Urothelium cell line (cell line): ENCODE results near the gene DUSP22.
"Not testable (repeated sequence)": the region's sequence is repeated elsewhere in the genome, so short reads cannot be mapped to it uniquely, and the experiment has no call there.

Source experiments
- DNase-seq: peaks from one replicate; pipeline ENCODE4 v3.0.0; 2011; ENCODE audit warnings: low spot score, mixed read lengths
- FAIRE-seq: peaks from 2 replicates; lab custom pipeline; 2011; peaks lifted over from hg19 to GRCh38; lab: Jason Lieb, UNC

DUSP22 gene

GRCh38 chr6:377641-378020, 85.3 kb downstream of the DUSP22 start:
- not testable (repeated sequence) for FAIRE-seq, DNase-seq

DNA sequence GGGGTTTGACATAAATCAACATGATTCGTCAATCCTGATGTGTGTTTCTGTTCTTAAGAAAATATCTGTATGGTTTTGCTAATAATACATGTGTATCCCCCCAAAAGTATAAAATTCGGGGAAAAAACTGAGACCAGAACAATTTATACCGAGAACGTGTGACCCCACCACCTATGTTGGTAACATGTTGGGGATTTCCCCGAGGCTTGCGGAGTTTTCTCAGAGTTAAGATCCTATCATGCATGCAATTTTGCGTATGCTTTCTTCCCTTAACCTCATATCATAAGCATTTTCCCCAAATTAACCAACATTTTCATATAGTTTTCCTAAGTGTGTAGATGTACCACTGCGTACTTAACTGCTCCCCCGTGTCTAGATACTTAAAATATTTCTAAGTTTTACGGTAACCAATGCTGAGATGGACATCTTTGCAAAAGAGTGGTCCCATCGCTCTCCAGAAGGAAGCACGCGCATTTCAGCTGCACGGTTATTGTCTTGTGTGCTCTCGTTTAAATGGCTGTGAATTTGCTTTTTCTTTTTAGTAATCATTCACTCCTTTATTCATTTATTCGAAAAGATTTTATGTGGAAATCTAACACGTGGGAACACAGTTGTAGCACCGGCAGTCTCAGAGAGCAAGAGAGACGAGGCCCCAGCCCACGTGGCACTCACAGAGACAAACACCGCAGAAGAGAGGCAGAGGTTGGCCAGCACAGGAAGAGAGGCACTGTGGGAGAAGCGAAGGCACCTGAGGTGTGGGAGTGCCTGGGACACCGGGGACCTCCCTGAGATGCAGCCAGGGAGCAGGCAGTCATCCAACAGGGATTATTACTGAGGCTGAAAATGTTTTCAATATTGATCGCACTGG, 86.0 kb downstream of the DUSP22 start:
- FAIRE-seq: no peak

DNA sequence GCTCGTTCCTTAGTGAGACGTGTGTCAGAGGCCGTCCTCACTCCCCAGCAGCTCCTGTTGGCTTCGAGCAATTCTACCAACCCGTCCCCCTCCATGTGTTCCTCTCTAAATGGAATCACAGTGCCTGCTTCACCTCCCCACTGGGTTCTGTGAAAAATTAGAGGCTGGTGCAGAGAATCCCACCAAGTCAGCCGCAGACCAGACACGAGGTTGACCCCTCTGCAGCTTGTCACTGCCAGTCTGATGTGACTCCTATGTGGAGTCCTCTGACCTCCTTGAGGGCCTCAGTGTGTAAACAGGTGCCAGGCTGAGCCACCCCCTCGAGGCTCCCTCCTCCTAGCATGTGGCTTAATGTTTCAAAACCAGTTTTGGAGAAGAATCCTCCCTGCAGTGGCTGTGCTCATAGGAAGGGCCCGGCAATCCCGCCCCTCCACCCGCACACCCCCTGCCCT, 86.7 kb downstream of the DUSP22 start:
- DNase-seq (no peak), FAIRE-seq (no peak)

More for the DNA sequence above, 86.0 kb downstream of the DUSP22 start:
- DNase-seq: no peak

- DNase-seq (no peak), FAIRE-seq (no peak)
Observed at GRCh38 chr6:379410-380181, 87.3 kb downstream of the DUSP22 start.

- FAIRE-seq (no peak), DNase-seq (no peak)
Observed at GRCh38 chr6:380234-381218, 88.2 kb downstream of the DUSP22 start.

GRCh38 chr6:381742-382461, 89.6 kb downstream of the DUSP22 start:
- FAIRE-seq (no peak), DNase-seq (no peak)

- DNase-seq (no peak), FAIRE-seq (no peak)
Observed at GRCh38 chr6:382883-383810, 90.9 kb downstream of the DUSP22 start.

GRCh38 chr6:383856-384255, 91.6 kb downstream of the DUSP22 start:
- FAIRE-seq (no peak), DNase-seq (no peak)

DNA sequence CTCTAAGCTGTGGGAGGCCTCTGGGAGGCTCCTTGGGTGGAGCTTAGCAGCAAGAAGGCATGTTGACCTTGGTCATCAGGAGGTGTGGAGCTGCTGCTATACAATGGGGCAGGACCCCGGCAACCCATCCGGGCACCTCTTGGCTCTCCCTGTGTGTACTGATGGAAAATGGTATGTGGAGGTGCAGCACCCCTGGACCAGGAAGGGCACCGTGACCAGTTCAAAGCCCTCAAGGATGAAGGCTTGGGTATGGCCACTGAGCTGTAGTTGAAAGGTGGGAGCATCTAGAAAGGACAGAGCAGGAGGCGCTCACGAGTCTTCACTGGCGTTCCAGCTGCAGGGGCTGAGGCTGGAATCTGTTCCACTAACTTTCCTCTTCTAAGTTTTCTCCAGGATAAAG, 92.6 kb downstream of the DUSP22 start:
- FAIRE-seq: no peak
- no peak for DNase-seq

- no peak for FAIRE-seq
- no peak for DNase-seq
Observed at GRCh38 chr6:385614-386013, 93.3 kb downstream of the DUSP22 start.

GRCh38 chr6:386688-387266, 94.5 kb downstream of the DUSP22 start:
- no peak for DNase-seq
- FAIRE-seq: no peak

- FAIRE-seq (no peak), DNase-seq (no peak)
Observed at GRCh38 chr6:387293-387741, 95.0 kb downstream of the DUSP22 start.

DNA sequence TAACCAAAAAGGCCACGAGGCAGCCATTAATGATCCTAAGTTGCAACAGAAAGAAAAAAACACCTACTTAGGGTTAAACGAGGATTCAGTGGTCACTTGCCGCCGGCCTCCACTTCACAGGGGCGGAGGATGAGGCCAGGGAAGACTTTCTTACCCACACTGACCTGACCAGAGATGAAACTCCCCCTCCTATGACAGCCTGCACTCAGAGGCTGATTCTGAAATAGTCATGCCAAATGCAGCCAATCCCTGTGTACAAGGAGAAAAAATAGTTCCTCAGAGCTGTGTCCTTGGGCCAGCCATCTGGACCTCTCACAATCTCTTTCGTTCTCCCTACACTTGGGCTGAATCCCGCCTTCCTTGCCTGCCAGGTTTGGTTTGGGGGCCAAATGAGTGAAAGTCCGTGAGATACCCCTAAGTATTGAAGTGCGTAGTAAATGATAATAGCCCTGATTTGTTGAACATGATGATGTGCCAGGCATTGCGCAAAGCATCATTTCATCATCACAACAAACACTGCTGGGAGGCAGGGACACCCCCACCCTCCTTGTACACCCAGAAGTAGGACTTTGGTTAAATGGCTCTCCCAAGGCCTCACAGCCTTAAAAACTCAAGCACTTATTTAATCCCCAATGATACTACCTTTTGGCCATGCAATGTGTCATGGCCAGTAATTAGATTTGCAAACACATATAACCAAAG, 96.1 kb downstream of the DUSP22 start:
- FAIRE-seq: no peak
- DNase-seq: no peak

GRCh38 chr6:389143-389542, 96.9 kb downstream of the DUSP22 start:
- FAIRE-seq: no peak
- DNase-seq: no peak

GRCh38 chr6:389622-390021, 97.3 kb downstream of the DUSP22 start:
- DNase-seq (no peak), FAIRE-seq (no peak)

DNA sequence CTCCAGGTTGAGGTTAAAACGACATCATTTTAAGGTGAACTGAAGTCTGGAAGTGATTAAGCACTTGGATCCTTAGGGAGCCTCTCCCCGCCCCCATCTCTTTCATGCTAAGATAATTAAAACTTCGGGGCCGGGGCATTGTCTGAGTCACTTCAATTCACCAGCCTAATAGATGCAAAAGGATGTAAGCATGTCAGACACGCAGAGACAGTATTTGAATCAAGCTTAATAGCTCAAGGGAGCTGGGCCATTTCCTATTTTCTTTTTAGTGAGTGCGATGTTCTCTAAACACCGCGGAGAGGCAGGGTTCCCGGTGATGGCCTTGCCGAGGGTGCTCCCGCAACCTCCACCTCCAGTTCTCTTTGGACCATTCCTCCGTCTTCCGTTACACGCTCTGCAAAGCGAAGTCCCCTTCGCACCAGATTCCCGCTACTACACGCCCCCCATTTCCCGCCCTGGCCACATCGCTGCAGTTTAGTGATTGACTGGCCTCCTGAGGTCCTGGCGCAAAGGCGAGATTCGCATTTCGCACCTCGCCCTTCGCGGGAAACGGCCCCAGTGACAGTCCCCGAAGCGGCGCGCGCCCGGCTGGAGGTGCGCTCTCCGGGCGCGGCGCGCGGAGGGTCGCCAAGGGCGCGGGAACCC, 98.7 kb downstream of the DUSP22 start:
- FAIRE-seq: no peak
- no peak for DNase-seq
